Measurements from ENCODE around the gene MGA. TPM values are rescaled to one million over a fixed set of nuclear protein-coding genes. Genes with fewer than 3 reads are reported as not detected.

MGA gene
- total and polyA plus RNA-seq, 2 of the 8 experiments (the other 6 are each of a cell fraction or from before 2014, with no cell fraction given), result 7.6 to 53.2 TPM

GRCh38 chr15:41809526-41810220 is 149.5 kb downstream of the MGA start (continued):
- TF ChIP-seq CHD7 (IDR thresholded peaks at IDR 0.05; ENCODE audit: insufficient replicate concordance, low read length), result no peak
- no peak for TF ChIP-seq POLR2A (IDR thresholded peaks at IDR 0.05; ENCODE audit: control extremely low read depth in 1 of 2, low read depth in 2 of 2, low read length in 2 of 2)
- no peak for TF ChIP-seq SIN3A (conservative IDR thresholded peaks at IDR 0.05 in 1 of 2, IDR thresholded peaks at IDR 0.05 in 1 of 2; ENCODE audit: low read depth in 1 of 2, low read length in 2 of 2)
- TF ChIP-seq SUZ12 (IDR thresholded peaks at IDR 0.05; ENCODE audit: low read length), result no peak
- no peak for TF ChIP-seq CBX5 (IDR thresholded peaks at IDR 0.05; ENCODE audit: low read depth, low read length)
- no peak for TF ChIP-seq SIRT6 (IDR thresholded peaks at IDR 0.05; ENCODE audit: low read length)
- no peak for TF ChIP-seq SAP30 (IDR thresholded peaks at IDR 0.05; ENCODE audit: insufficient read depth, insufficient replicate concordance, low read length)
- no peak for TF ChIP-seq KDM1A (IDR thresholded peaks at IDR 0.05; ENCODE audit: borderline replicate concordance, low read length)
- TF ChIP-seq RNF2 (IDR thresholded peaks at IDR 0.05; ENCODE audit: borderline replicate concordance, low read depth, low read length, missing control alignments, poor library complexity, severe bottlenecking), result no peak
- TF ChIP-seq RBBP5 (IDR thresholded peaks at IDR 0.05; ENCODE audit: borderline replicate concordance, low read depth, low read length), result no peak

Data from H1 (cell line).